ENCODE data around the gene PLCB1. TPM values are rescaled to one million over a fixed set of nuclear protein-coding genes. Genes with fewer than 3 reads are reported as not detected.
A peak's percentile ranks its signal among the peaks of the same experiment; 100 is the strongest.

PLCB1 gene
- total and polyA plus RNA-seq, 4 donors, result 1.6 to 43.8 (median 6.1) TPM

DNA sequence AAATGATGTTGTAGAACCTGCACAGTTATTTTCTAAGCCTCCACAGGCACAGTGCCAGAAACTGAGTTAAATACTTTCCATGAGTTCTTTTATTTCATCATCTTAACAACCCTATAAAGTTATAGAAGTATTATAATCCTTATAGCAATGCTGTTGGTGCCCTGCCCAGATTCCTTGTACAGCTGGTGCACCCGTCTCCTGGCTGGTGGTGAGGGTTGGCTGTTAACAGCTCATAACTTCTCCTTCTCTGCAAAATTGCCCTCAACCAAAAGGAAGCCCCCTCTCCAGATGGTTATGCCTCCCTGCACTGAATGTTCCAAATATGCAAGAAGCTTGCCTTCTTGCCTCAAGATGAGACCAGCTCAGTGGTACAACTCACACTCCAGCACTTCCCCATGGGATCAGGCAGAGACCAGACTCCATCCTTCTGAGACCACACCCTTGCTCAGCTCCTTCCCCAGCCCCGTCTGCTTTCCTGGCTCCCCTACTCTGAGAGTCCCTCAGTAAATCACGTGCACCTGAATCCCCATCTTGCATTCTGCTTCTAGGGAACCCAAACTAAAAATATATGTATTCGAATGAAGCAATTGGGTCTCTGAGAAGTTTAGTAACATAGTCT, 632.4 kb downstream of the PLCB1 start:
- no peak for ATAC-seq (ENCODE audit: insufficient read depth, low FRiP score)
- TF ChIP-seq, protein P1, sequence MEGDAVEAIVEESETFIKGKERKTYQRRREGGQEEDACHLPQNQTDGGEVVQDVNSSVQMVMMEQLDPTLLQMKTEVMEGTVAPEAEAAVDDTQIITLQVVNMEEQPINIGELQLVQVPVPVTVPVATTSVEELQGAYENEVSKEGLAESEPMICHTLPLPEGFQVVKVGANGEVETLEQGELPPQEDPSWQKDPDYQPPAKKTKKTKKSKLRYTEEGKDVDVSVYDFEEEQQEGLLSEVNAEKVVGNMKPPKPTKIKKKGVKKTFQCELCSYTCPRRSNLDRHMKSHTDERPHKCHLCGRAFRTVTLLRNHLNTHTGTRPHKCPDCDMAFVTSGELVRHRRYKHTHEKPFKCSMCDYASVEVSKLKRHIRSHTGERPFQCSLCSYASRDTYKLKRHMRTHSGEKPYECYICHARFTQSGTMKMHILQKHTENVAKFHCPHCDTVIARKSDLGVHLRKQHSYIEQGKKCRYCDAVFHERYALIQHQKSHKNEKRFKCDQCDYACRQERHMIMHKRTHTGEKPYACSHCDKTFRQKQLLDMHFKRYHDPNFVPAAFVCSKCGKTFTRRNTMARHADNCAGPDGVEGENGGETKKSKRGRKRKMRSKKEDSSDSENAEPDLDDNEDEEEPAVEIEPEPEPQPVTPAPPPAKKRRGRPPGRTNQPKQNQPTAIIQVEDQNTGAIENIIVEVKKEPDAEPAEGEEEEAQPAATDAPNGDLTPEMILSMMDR (IDR thresholded peaks at IDR 0.05; ENCODE audit: control extremely low read depth, extremely low read depth), result no peak
- WGBS, 2 donors, result 53 to 67% methylated on average over 4 of the region's 4 CpGs
- Histone ChIP-seq H3K4me1 (ENCODE audit: control insufficient read depth in 5 of 5, insufficient read depth in 5 of 5, low read length in 5 of 5) (no peaks in the 10 kb centered on the region), H3K36me3 (ENCODE audit: control insufficient read depth in 4 of 4, insufficient read depth in 4 of 4, low read length in 4 of 4) (peaks cover 0 to 2% (median 0%) of the 10 kb centered on the region in 4 donors), H3K27me3 (ENCODE audit: control insufficient read depth in 3 of 3, insufficient read depth in 3 of 3, low read length in 2 of 3) (no peaks in the 10 kb centered on the region), H3K9ac (ENCODE audit: insufficient read depth in 1 of 2, low read length in 2 of 2) (no peak overlapping the region), H3K9me3 (ENCODE audit: control insufficient read depth in 4 of 4, insufficient read depth in 3 of 4, low read length in 3 of 4) (no peaks in the 10 kb centered on the region), H3K4me3 (no peak overlapping the region), H3K27ac (ENCODE audit: low read depth in 1 of 2, low read length in 1 of 2) (no peak overlapping the region)
- DNase-seq, result peak in 1 of 3 donors; percentile 13

- no peak overlapping the region for H3K27ac ChIP-seq (ENCODE audit: low read depth in 1 of 2, low read length in 1 of 2)
- H3K9ac ChIP-seq (ENCODE audit: insufficient read depth in 1 of 2, low read length in 2 of 2), result no peak overlapping the region
- H3K27me3 ChIP-seq (ENCODE audit: control insufficient read depth in 3 of 3, insufficient read depth in 3 of 3, low read length in 2 of 3), result no peaks in the 10 kb centered on the region
- TF ChIP-seq, protein P1 (IDR thresholded peaks at IDR 0.05; ENCODE audit: control extremely low read depth, extremely low read depth), result no peak
- H3K36me3 ChIP-seq (ENCODE audit: control insufficient read depth in 4 of 4, insufficient read depth in 4 of 4, low read length in 4 of 4), result no peaks in the 10 kb centered on the region
- H3K9me3 ChIP-seq (ENCODE audit: control insufficient read depth in 4 of 4, insufficient read depth in 3 of 4, low read length in 3 of 4), result no peaks in the 10 kb centered on the region
- DNase-seq (no peak), ATAC-seq (ENCODE audit: insufficient read depth, low FRiP score) (no peak)
- no peaks in the 10 kb centered on the region for H3K4me1 ChIP-seq (ENCODE audit: control insufficient read depth in 5 of 5, insufficient read depth in 5 of 5, low read length in 5 of 5)
- no peak overlapping the region for H3K4me3 ChIP-seq
- 93 to 97% methylated on average over 5 of the region's 5 CpGs for WGBS, 2 donors
These were observed 634.9 kb downstream of the PLCB1 start for GRCh38 chr20:8766868-8767390.

GRCh38 chr20:8774412-8774811, 642.3 kb downstream of the PLCB1 start:
- H3K9me3 ChIP-seq (ENCODE audit: control insufficient read depth in 4 of 4, insufficient read depth in 3 of 4, low read length in 3 of 4), result no peaks in the 10 kb centered on the region
- H3K4me3 ChIP-seq, result no peak overlapping the region
- H3K9ac ChIP-seq (ENCODE audit: insufficient read depth in 1 of 2, low read length in 2 of 2), result no peak overlapping the region
- WGBS, 2 donors, result 86 to 90% methylated on average over 5 of the region's 5 CpGs
- H3K36me3 ChIP-seq (ENCODE audit: control insufficient read depth in 4 of 4, insufficient read depth in 4 of 4, low read length in 4 of 4), result no peaks in the 10 kb centered on the region
- no peak for DNase-seq
- no peak overlapping the region for H3K27ac ChIP-seq (ENCODE audit: low read depth in 1 of 2, low read length in 1 of 2)
- no peaks in the 10 kb centered on the region for H3K4me1 ChIP-seq (ENCODE audit: control insufficient read depth in 5 of 5, insufficient read depth in 5 of 5, low read length in 5 of 5)
- TF ChIP-seq, protein P1 (IDR thresholded peaks at IDR 0.05; ENCODE audit: control extremely low read depth, extremely low read depth), result no peak
- no peak for ATAC-seq (ENCODE audit: insufficient read depth, low FRiP score)
- no peaks in the 10 kb centered on the region for H3K27me3 ChIP-seq (ENCODE audit: control insufficient read depth in 3 of 3, insufficient read depth in 3 of 3, low read length in 2 of 3)
